Mesothelial cell of epicardium (in vitro differentiated cells): ENCODE results near the gene LMNTD1. TPM values are rescaled to one million over a fixed set of nuclear protein-coding genes. Genes with fewer than 3 reads are reported as not detected.

Source experiments
- DNase-seq, 2 experiments: peaks; one replicate each; pipeline ENCODE4 v3.0.0; 2021; ENCODE audit warnings: low spot score in 2 of 2; ENCODE audit not compliant: unreplicated experiment in 2 of 2
- H3K27ac Mint-ChIP-seq: 2 replicates; pipeline ENCODE4 v1.8.0; 2021; ENCODE audit warnings: mixed read lengths
- H3K27me3 Mint-ChIP-seq: 2 replicates; pipeline ENCODE4 v1.8.0; 2021; ENCODE audit warnings: low read depth, mixed read lengths
- H3K36me3 Mint-ChIP-seq: 2 replicates; pipeline ENCODE4 v1.8.0; 2021; ENCODE audit warnings: mixed read lengths
- H3K4me1 Mint-ChIP-seq: 2 replicates; pipeline ENCODE4 v1.8.0; 2021; ENCODE audit warnings: mixed read lengths
- H3K4me3 Mint-ChIP-seq: 2 replicates; pipeline ENCODE4 v1.8.0; 2021; ENCODE audit warnings: mild to moderate bottlenecking, moderate library complexity, mixed read lengths
- H3K9me3 Mint-ChIP-seq: 2 replicates; pipeline ENCODE4 v1.8.0; 2021; ENCODE audit warnings: mixed read lengths
- CTCF ChIP-seq: fragments of 200-600 bp; sonication (generic); IDR thresholded peaks from one replicate; pipeline ENCODE4 v1.5.0; 2021; ENCODE audit warnings: antibody characterized with exemption; ENCODE audit not compliant: unreplicated experiment
- total RNA-seq: library from RNA; stranded (reverse); gene quantifications from 3 replicates; pipeline ENCODE4 v1.2.1, GENCODE V29; 2021

The LMNTD1 gene
- total RNA-seq, 1 donor from 2014 or later: not detected

GRCh38 chr12:25552681-25553080 is 402 bp downstream of the LMNTD1 start:
- TF ChIP-seq CTCF: no peak
- H3K36me3 Mint-ChIP-seq: no peaks in the 10 kb centered on the region
- no peak for DNase-seq
- H3K9me3 Mint-ChIP-seq: no peaks in the 10 kb centered on the region
- H3K4me3 Mint-ChIP-seq: no peak overlapping the region
- peaks cover 6% of the 10 kb centered on the region for H3K4me1 Mint-ChIP-seq
- H3K27ac Mint-ChIP-seq: no peak overlapping the region
- H3K27me3 Mint-ChIP-seq: no peaks in the 10 kb centered on the region

- peaks cover 5% of the 10 kb centered on the region for H3K9me3 Mint-ChIP-seq
- TF ChIP-seq CTCF: no peak
- H3K27me3 Mint-ChIP-seq: no peaks in the 10 kb centered on the region
- no peak overlapping the region for H3K4me3 Mint-ChIP-seq
- H3K27ac Mint-ChIP-seq: no peak overlapping the region
- DNase-seq: no peak
- H3K4me1 Mint-ChIP-seq: peaks cover 4% of the 10 kb centered on the region
- H3K36me3 Mint-ChIP-seq: no peaks in the 10 kb centered on the region
These were observed 2.9 kb downstream of the LMNTD1 start for GRCh38 chr12:25550186-25550585.

- H3K27me3 Mint-ChIP-seq: no peaks in the 10 kb centered on the region
- H3K36me3 Mint-ChIP-seq: no peaks in the 10 kb centered on the region
- no peak for DNase-seq
- H3K27ac Mint-ChIP-seq: no peak overlapping the region
- H3K4me1 Mint-ChIP-seq: peaks cover 4% of the 10 kb centered on the region
- peaks cover 12% of the 10 kb centered on the region for H3K9me3 Mint-ChIP-seq
- H3K4me3 Mint-ChIP-seq: no peak overlapping the region
- no peak for TF ChIP-seq CTCF
These were observed 4.0 kb downstream of the LMNTD1 start for GRCh38 chr12:25549120-25549519.

- peaks cover 1% of the 10 kb centered on the region for H3K36me3 Mint-ChIP-seq
- peaks cover 4% of the 10 kb centered on the region for H3K4me1 Mint-ChIP-seq
- H3K4me3 Mint-ChIP-seq: no peak overlapping the region
These were observed 6.8 kb downstream of the LMNTD1 start for GRCh38 chr12:25546318-25546717.

GRCh38 chr12:25533150-25533549 is 19.9 kb downstream of the LMNTD1 start:
- DNase-seq: no peak
- Mint-ChIP-seq H3K4me1 (no peaks in the 10 kb centered on the region), H3K9me3 (peaks cover 32% of the 10 kb centered on the region), H3K27me3 (no peaks in the 10 kb centered on the region), H3K27ac (no peak overlapping the region), H3K36me3 (peaks cover 4% of the 10 kb centered on the region), H3K4me3 (no peak overlapping the region)
- no peak for TF ChIP-seq CTCF

More at GRCh38 chr12:25546318-25546717, 6.8 kb downstream of the LMNTD1 start:
- no peak for DNase-seq
- no peak for TF ChIP-seq CTCF
- H3K27ac Mint-ChIP-seq: no peak overlapping the region
- no peaks in the 10 kb centered on the region for H3K27me3 Mint-ChIP-seq
- peaks cover 20% of the 10 kb centered on the region for H3K9me3 Mint-ChIP-seq

- Mint-ChIP-seq H3K27ac (no peak overlapping the region), H3K36me3 (peaks cover 4% of the 10 kb centered on the region), H3K27me3 (no peaks in the 10 kb centered on the region), H3K4me3 (no peak overlapping the region), H3K9me3 (peaks cover 32% of the 10 kb centered on the region), H3K4me1 (peaks cover 3% of the 10 kb centered on the region)
- DNase-seq: no peak
- no peak for TF ChIP-seq CTCF
These were observed 21.5 kb downstream of the LMNTD1 start for GRCh38 chr12:25531502-25532052.
